ENCODE results near the gene IGF2BP1. TPM values are rescaled to one million over a fixed set of nuclear protein-coding genes. Genes with fewer than 3 reads are reported as not detected.

Gene IGF2BP1
- polyA plus RNA-seq, 1 of the 3 experiments (the other 2 are of a cell fraction), result 0.05 TPM

- Histone ChIP-seq H3K9ac (no peak overlapping the region), H3K9me3 (no peaks in the 10 kb centered on the region), H2AFZ (ENCODE audit: low read depth) (peak overlapping the region; percentile 56; the same call in 1 of the 2 replicates), H3K4me2 (peak overlapping the region; percentile 50; the same call in 1 of the 2 replicates), H3F3A (replicated peaks; ENCODE audit: insufficient read depth) (peaks cover 16% of the 10 kb centered on the region), H3K27ac (ENCODE audit: low read depth in 2 of 2, low read length in 1 of 2) (no peak overlapping the region), H3K36me3 (replicated peaks in 1 of 2; ENCODE audit: control insufficient read depth in 1 of 2, insufficient read depth in 2 of 2, low read length in 1 of 2) (no peaks in the 10 kb centered on the region), H3K27me3 (ENCODE audit: insufficient read depth) (peaks cover 86% of the 10 kb centered on the region), H4K20me1 (ENCODE audit: insufficient read depth) (peaks cover 12% of the 10 kb centered on the region; the same call in 1 of the 2 replicates), H3K79me2 (ENCODE audit: insufficient read depth) (no peaks in the 10 kb centered on the region), H3K9me2 (no peaks in the 10 kb centered on the region), H3K4me1 (ENCODE audit: control insufficient read depth in 1 of 2, insufficient read depth in 2 of 2, low read depth in 1 of 2, low read length in 1 of 2) (no peaks in the 10 kb centered on the region; a peak in 1 of 4 replicates), H3K4me3 (ENCODE audit: low read depth in 2 of 2, low read length in 1 of 2) (no peak overlapping the region; a peak in 1 of 4 replicates)
- DNase-seq, result peak; percentile 58
- 3% methylated on average over 57 of the region's 63 CpGs for WGBS (ENCODE audit: low lambda C conversion rate)
- TF ChIP-seq NFIC (IDR thresholded peaks at IDR 0.05; ENCODE audit: borderline replicate concordance), result no peak
- TF ChIP-seq EZH2phosphoT487 (IDR thresholded peaks at IDR 0.05; ENCODE audit: borderline replicate concordance, low read depth), result 0 out of 2 replicates have a peak, but pooled peaks have one; percentile 87
- ChIA-PET POLR2A (no interaction called here), CTCF (interaction anchor here (0.6 to 5.7 kb wide), 7 partner anchors 17 to 871 kb away, joined by 3 to 35 read pairs (median 4); no protein-coding TSS in a partner anchor)
Measured at GRCh38 chr17:48997827-48998586, 822 bp downstream of the IGF2BP1 start.

- Histone ChIP-seq H3K9me2 (no peaks in the 10 kb centered on the region), H3K36me3 (replicated peaks in 1 of 2; ENCODE audit: control insufficient read depth in 1 of 2, insufficient read depth in 2 of 2, low read length in 1 of 2) (no peaks in the 10 kb centered on the region), H3K4me3 (ENCODE audit: low read depth in 2 of 2, low read length in 1 of 2) (no peak overlapping the region), H3K27me3 (ENCODE audit: insufficient read depth) (peaks cover 94% of the 10 kb centered on the region), H3K9ac (no peak overlapping the region), H3K79me2 (ENCODE audit: insufficient read depth) (no peaks in the 10 kb centered on the region), H3K27ac (ENCODE audit: low read depth in 2 of 2, low read length in 1 of 2) (no peak overlapping the region), H4K20me1 (ENCODE audit: insufficient read depth) (peaks cover 12% of the 10 kb centered on the region; the same call in 1 of the 2 replicates), H3F3A (replicated peaks; ENCODE audit: insufficient read depth) (peaks cover 14% of the 10 kb centered on the region), H3K4me2 (no peak overlapping the region), H2AFZ (ENCODE audit: low read depth) (no peak overlapping the region), H3K4me1 (ENCODE audit: control insufficient read depth in 1 of 2, insufficient read depth in 2 of 2, low read depth in 1 of 2, low read length in 1 of 2) (no peaks in the 10 kb centered on the region; a peak in 1 of 4 replicates), H3K9me3 (no peaks in the 10 kb centered on the region)
- 3% methylated on average over 25 of the region's 25 CpGs for WGBS (ENCODE audit: low lambda C conversion rate)
- TF ChIP-seq YY1 (IDR thresholded peaks at IDR 0.05; ENCODE audit: low read depth) (no peak), TCF12 (IDR thresholded peaks at IDR 0.05) (peak; percentile 25; the same call in 1 of the 2 replicates)
- no peak for DNase-seq
- ChIA-PET POLR2A (no interaction called here), CTCF (interaction anchor here (0.6 to 5.7 kb wide), 5 partner anchors 18 to 120 kb away, joined by 3 to 35 read pairs (median 6); no protein-coding TSS in a partner anchor)
Measured at GRCh38 chr17:48998587-48999440, 1.6 kb downstream of the IGF2BP1 start.

GRCh38 chr17:49000943-49001342 is 3.8 kb downstream of the IGF2BP1 start:
- ChIA-PET POLR2A (no interaction called here), CTCF (interaction anchor here (0.9 to 5.7 kb wide), 2 partner anchors 31 to 35 kb away, joined by 4 to 35 read pairs; no protein-coding TSS in a partner anchor)
- no peak overlapping the region for H3K4me2 ChIP-seq
- peaks cover 8% of the 10 kb centered on the region for H3F3A ChIP-seq (replicated peaks; ENCODE audit: insufficient read depth)
- no peak overlapping the region for H3K27ac ChIP-seq (ENCODE audit: low read depth in 2 of 2, low read length in 1 of 2)
- H4K20me1 ChIP-seq (ENCODE audit: insufficient read depth), result no peaks in the 10 kb centered on the region; the same call in 1 of the 2 replicates
- H3K9me2 ChIP-seq, result no peaks in the 10 kb centered on the region
- H3K79me2 ChIP-seq (ENCODE audit: insufficient read depth), result no peaks in the 10 kb centered on the region
- no peaks in the 10 kb centered on the region for H3K9me3 ChIP-seq
- no peaks in the 10 kb centered on the region for H3K36me3 ChIP-seq (replicated peaks in 1 of 2; ENCODE audit: control insufficient read depth in 1 of 2, insufficient read depth in 2 of 2, low read length in 1 of 2)
- peaks cover 99% of the 10 kb centered on the region for H3K27me3 ChIP-seq (ENCODE audit: insufficient read depth)
- no peak for DNase-seq
- no peak overlapping the region for H3K9ac ChIP-seq
- H2AFZ ChIP-seq (ENCODE audit: low read depth), result no peak overlapping the region
- no peak overlapping the region for H3K4me3 ChIP-seq (ENCODE audit: low read depth in 2 of 2, low read length in 1 of 2)
- TF ChIP-seq YY1 (IDR thresholded peaks at IDR 0.05; ENCODE audit: low read depth), result no peak
- no peak for TF ChIP-seq JUND (IDR thresholded peaks at IDR 0.05)
- no peak for TF ChIP-seq SMC3 (IDR thresholded peaks at IDR 0.05; ENCODE audit: low read depth, low read length)
- TF ChIP-seq NRF1 (IDR thresholded peaks at IDR 0.05; ENCODE audit: low read depth, low read length), result no peak
- no peak for TF ChIP-seq ELF1 (IDR thresholded peaks at IDR 0.05)
- TF ChIP-seq MEF2A (IDR thresholded peaks at IDR 0.05; ENCODE audit: borderline replicate concordance, low read depth), result no peak
- no peak for TF ChIP-seq TCF12 (IDR thresholded peaks at IDR 0.05)
- TF ChIP-seq FOXM1 (IDR thresholded peaks at IDR 0.05; ENCODE audit: low read depth), result no peak
- TF ChIP-seq TAF1 (IDR thresholded peaks at IDR 0.05; ENCODE audit: borderline replicate concordance, low read depth, low read length), result no peak
- no peak for TF ChIP-seq EP300 (IDR thresholded peaks at IDR 0.05; ENCODE audit: borderline replicate concordance in 1 of 2, low read depth in 1 of 2, low read length in 1 of 2)
- TF ChIP-seq PBX3 (IDR thresholded peaks at IDR 0.05), result no peak
- no peak for TF ChIP-seq TEAD4 (IDR thresholded peaks at IDR 0.05; ENCODE audit: borderline replicate concordance, insufficient read depth)
- no peak for TF ChIP-seq RAD21 (IDR thresholded peaks at IDR 0.05; ENCODE audit: low read length)
- TF ChIP-seq SIN3A (IDR thresholded peaks at IDR 0.05; ENCODE audit: borderline replicate concordance, low read depth, low read length), result no peak
- no peaks in the 10 kb centered on the region; a peak in 1 of 4 replicates for H3K4me1 ChIP-seq (ENCODE audit: control insufficient read depth in 1 of 2, insufficient read depth in 2 of 2, low read depth in 1 of 2, low read length in 1 of 2)
- 2% methylated on average over 1 of the region's 1 CpG for WGBS (ENCODE audit: low lambda C conversion rate)

All from SK-N-SH (cell line).